GM15510 (cell line): ENCODE data around the gene COL5A1.

Experiments used
- POLR2A ChIP-seq: IDR thresholded peaks from 3 replicates; pipeline ENCODE4 v1.6.1; 2011; ENCODE audit warnings: borderline replicate concordance; ENCODE audit not compliant: insufficient read length; ENCODE audit errors: extremely low read depth

The COL5A1 gene

GRCh38 chr9:134728021-134728795 lies 86.6 kb downstream of the COL5A1 start:
- no peak for TF ChIP-seq POLR2A

- TF ChIP-seq POLR2A: no peak
Observed at GRCh38 chr9:134728801-134729495, 87.3 kb downstream of the COL5A1 start.

- no peak for TF ChIP-seq POLR2A
Observed at GRCh38 chr9:134730011-134730760, 88.6 kb downstream of the COL5A1 start.

GRCh38 chr9:134730761-134731496 lies 89.3 kb downstream of the COL5A1 start:
- TF ChIP-seq POLR2A: no peak

- TF ChIP-seq POLR2A: no peak
Observed at GRCh38 chr9:134731497-134732391, 90.1 kb downstream of the COL5A1 start.

GRCh38 chr9:134732392-134733110 lies 90.9 kb downstream of the COL5A1 start:
- no peak for TF ChIP-seq POLR2A

- TF ChIP-seq POLR2A: no peak
Observed at GRCh38 chr9:134733480-134734232, 92.1 kb downstream of the COL5A1 start.

- no peak for TF ChIP-seq POLR2A
Observed at GRCh38 chr9:134734270-134734669, 92.7 kb downstream of the COL5A1 start.

- TF ChIP-seq POLR2A: no peak
Observed at GRCh38 chr9:134735441-134736175, 94.0 kb downstream of the COL5A1 start.

- TF ChIP-seq POLR2A: no peak
Observed at GRCh38 chr9:134736791-134737497, 95.3 kb downstream of the COL5A1 start.
